Measurements from ENCODE around the gene TSR3.

TSR3 gene

DNA sequence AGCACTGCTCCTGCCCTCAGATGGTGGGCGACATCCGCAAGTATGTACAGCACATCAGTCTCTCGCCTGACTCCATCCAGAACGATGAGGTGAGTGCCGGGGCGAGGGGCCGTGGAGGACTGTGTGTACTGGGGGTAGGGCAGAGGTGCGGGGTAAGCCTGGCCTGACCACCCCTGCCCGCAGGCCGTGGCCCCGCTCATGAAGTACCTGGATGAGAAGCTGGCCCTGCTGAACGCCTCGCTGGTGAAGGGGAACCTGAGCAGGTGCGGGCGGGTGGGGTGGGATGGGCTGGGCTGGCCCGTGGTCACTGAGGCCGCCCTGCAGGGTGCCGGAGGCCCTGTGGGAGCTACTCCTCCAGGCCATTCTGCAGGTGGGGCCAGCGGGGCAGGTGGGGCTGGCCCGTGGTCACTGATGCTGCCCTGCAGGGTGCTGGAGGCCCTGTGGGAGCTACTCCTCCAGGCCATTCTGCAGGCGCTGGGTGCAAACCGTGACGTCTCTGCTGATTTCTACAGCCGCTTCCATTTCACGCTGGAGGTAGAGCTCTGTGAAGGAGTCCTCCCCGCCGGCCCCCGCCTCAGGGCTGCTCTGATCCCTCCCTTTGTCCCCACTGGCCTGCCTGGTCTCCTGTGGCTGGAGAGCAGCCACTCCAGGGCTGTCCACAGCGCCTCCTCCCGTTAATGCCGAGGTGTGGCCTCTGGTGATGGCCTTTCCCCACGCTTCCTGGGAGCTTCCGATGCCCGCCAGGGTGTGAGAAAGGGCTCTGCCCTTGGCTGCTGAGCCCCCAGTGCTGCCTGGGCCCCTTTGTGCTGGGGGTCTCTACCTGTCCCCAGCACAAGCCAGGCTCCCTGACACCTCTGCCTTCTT, 5.0 kb downstream of the TSR3 start:
- H3K4me3 ChIP-seq (ENCODE audit: low read length): no peak overlapping the region
- DNase-seq (ENCODE audit: low read depth): no peak
- peak; percentile 14 for TF ChIP-seq CTCF (conservative IDR thresholded peaks at IDR 0.05; ENCODE audit: low read depth, low read length)

DNA sequence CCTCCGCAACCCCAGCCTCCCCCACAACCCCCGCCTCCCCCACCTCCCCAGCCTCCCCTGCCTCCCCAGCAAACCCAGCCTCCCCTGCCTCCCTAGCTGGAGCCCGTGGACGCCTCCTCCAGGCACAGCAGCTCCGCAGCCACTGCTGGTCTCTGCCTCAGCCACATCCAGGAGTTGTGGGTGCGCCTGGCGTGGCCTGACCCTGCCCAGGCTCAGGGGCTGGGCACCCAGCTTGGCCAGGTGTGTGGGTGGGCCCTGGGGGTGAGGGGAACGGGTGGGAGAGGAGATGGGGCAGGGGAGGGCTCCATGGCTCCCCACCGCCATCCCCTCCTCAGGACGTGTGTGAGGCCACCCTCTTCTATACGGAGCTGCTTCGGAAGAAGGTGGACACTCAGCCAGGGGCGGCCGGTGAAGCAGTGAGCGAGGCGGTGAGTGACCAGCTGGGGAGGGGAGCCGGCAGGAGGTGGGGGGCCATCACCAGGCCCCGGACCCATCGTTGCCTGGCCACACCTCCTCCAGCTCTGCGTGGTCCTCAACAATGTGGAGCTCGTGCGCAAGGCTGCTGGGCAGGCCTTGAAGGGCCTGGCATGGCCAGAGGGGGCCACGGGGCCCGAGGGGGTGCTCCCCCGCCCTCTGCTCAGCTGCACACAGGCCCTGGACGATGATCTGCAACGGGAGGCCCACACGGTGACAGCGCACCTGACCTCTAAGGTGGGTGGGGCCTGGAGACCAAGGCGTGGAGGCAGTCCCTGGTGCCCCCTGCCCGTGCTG, 5.8 kb downstream of the TSR3 start:
- TF ChIP-seq CTCF (conservative IDR thresholded peaks at IDR 0.05; ENCODE audit: low read depth, low read length): no peak

GRCh38 chr16:1345087-1345486, 6.6 kb downstream of the TSR3 start:
- no peak for DNase-seq (ENCODE audit: low read depth)
- TF ChIP-seq CTCF (conservative IDR thresholded peaks at IDR 0.05; ENCODE audit: low read depth, low read length): no peak
- no peak overlapping the region for H3K4me3 ChIP-seq (ENCODE audit: low read length)

More for the DNA sequence above, 5.8 kb downstream of the TSR3 start:
- no peak overlapping the region for H3K4me3 ChIP-seq (ENCODE audit: low read length)
- no peak for DNase-seq (ENCODE audit: low read depth)

GRCh38 chr16:1344499-1344898, 7.2 kb downstream of the TSR3 start:
- TF ChIP-seq CTCF (conservative IDR thresholded peaks at IDR 0.05; ENCODE audit: low read depth, low read length): no peak
- DNase-seq (ENCODE audit: low read depth): no peak
- no peak overlapping the region for H3K4me3 ChIP-seq (ENCODE audit: low read length)

GRCh38 chr16:1343428-1344242, 8.0 kb downstream of the TSR3 start:
- H3K4me3 ChIP-seq (ENCODE audit: low read length): peak overlapping the region; percentile 41
- no peak for TF ChIP-seq CTCF (conservative IDR thresholded peaks at IDR 0.05; ENCODE audit: low read depth, low read length)
- DNase-seq (ENCODE audit: low read depth): no peak

DNA sequence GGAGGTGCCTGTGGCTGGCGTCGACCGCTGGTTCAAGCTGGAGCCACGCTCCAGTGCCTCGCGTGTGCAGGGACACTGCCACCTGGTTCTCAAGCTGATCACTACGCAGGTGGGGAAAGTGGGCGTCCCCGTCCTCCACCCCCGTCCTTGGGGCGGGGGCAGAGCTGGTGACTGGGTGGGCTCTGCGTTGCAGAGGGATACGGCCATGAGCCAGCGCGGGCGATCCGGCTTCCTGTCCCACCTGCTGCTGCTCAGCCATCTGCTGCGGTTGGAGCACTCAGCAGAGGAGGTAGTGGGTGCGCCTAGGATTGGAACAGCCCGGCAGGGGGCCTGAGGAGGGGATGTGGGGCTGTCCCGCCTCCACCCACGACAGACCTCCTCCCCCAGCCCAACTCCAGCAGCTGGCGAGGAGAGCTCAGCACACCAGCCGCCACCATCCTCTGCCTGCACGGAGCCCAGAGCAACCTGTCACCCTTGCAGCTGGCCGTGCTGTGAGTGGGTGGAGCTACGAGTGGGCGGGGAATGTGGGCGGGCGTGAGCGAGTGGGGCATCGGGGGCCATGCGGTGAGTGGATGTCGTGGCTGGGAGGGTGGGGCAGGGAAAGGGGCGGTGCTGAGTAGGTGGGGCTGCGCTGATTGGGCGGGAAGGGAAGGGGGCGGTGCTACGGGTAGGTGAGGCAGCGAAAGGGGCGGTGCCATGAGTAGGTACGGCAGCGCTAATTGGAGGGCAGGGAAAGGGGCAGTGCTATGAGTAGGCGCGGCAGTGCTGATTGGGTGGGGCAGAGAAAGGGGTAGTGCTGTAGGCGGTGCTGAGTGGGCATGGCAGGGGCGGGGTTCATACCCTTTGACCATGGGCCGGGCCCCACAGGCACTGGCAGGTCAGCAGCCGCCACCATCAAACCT, 8.9 kb downstream of the TSR3 start:
- peak overlapping the region; percentile 41 for H3K4me3 ChIP-seq (ENCODE audit: low read length)
- TF ChIP-seq CTCF (conservative IDR thresholded peaks at IDR 0.05; ENCODE audit: low read depth, low read length): peak; percentile 11
- peak; percentile 88 for DNase-seq (ENCODE audit: low read depth)

Measured in retinal pigment epithelial cell (primary cell).